ENCODE data around the gene CD109. TPM values are rescaled to one million over a fixed set of nuclear protein-coding genes. Genes with fewer than 3 reads are reported as not detected.

CD109 gene
- total RNA-seq: 10 to 100 TPM; 10.1 to 20.7 (median 11.2) TPM

DNA sequence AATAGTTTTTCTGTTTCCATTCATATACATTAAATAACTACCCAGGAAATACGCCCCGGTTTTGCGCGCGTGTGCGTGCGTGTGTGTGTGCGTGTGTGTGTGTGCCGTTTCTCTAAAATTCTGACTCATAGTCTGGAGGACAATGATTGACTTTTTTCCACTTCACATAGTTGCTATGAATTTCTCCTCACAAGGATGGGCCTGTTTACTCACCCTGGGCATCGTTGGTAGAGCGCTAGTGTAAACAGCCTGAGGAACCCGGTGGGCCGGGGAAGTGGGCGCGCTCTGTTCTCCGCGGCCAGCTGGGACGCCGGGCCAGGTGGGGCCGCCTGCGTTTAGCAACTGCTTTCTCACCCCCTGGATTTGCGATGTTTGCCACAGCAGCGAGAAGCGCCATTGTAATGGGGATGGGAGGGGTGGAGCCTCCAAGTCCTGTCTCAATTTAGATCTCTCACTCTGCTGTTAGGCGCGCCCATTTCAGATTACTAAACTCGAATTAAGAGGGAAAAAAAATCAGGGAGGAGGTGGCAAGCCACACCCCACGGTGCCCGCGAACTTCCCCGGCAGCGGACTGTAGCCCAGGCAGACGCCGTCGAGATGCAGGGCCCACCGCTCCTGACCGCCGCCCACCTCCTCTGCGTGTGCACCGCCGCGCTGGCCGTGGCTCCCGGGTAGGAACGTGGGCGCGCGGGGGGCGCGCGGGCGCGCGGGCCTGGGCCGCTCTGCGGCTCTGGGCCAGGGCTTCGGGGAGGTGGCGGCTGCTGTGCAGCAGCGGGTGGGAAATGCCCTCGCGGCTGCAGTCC is at the start of gene CD109:
CD109 (plus strand) TSS at position 585 of the 803 bp plus-strand sequence; CDS start at position 598, 13 bp downstream.
- peak within 1 kb of the TSS; percentile 88 for H3K4me3 Mint-ChIP-seq
- H3K36me3 Mint-ChIP-seq (ENCODE audit: insufficient read depth): peaks cover 7% of the 10 kb centered on the region
- peaks cover 23% of the 10 kb centered on the region for H3K27me3 Mint-ChIP-seq (ENCODE audit: low read depth)
- peaks cover 30% of the 10 kb centered on the region for H3K4me1 Mint-ChIP-seq (ENCODE audit: low read depth)
- ATAC-seq (peak; percentile 89 to 91), DNase-seq (peak; percentile 67)
- H3K9me3 Mint-ChIP-seq: no peaks in the 10 kb centered on the region

DNA sequence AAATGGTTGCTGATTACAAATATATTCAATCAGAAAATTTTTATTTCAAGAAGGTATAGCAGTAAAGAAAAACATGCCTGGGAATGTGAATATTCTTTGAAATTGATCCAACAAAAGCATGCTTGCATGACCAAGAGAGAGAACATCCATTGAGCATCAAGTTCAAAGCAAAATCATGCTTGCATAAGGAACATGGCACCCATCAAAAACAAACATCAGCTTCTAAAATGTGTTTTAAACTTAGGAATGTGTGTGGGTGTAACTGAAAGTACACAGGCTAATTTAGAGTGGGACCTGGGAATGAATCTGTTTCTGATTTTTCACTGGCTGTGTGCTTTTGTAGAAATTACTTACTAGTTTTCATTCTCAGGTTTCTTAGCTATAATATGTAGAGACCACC is 47.8 kb upstream of the CD109 start:
- no peak for DNase-seq
- H3K4me3 Mint-ChIP-seq: no peak overlapping the region
- H3K27me3 Mint-ChIP-seq (ENCODE audit: low read depth): no peaks in the 10 kb centered on the region
- H3K36me3 Mint-ChIP-seq (ENCODE audit: insufficient read depth): peaks cover 6% of the 10 kb centered on the region
- H3K4me1 Mint-ChIP-seq (ENCODE audit: low read depth): peaks cover 20% of the 10 kb centered on the region
- H3K9me3 Mint-ChIP-seq: no peaks in the 10 kb centered on the region
- no peak for ATAC-seq

DNA sequence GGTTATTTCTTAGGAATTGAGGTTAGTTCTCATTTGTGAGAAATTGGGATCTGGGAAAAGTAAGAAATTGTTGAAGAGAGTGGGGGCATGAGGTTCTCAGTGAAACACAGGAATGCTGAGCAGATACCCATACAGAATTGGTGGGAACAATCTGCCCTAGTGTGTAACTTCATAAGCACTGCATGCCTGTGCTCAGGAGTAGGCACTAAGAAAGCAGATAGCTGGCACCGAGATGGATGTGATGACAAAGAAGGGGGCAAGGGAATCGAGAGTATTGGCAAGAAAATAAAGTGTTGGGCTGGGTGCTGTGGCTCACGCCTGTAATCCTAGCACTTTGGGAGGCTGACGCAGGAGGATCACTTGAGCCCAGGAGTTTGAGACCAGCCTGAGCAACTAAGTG is 46.2 kb upstream of the CD109 start:
- no peaks in the 10 kb centered on the region for H3K9me3 Mint-ChIP-seq
- no peak overlapping the region for H3K4me3 Mint-ChIP-seq
- ATAC-seq: no peak
- H3K4me1 Mint-ChIP-seq (ENCODE audit: low read depth): peaks cover 27% of the 10 kb centered on the region
- no peak for DNase-seq
- H3K27me3 Mint-ChIP-seq (ENCODE audit: low read depth): no peaks in the 10 kb centered on the region
- peaks cover 6% of the 10 kb centered on the region for H3K36me3 Mint-ChIP-seq (ENCODE audit: insufficient read depth)

DNA sequence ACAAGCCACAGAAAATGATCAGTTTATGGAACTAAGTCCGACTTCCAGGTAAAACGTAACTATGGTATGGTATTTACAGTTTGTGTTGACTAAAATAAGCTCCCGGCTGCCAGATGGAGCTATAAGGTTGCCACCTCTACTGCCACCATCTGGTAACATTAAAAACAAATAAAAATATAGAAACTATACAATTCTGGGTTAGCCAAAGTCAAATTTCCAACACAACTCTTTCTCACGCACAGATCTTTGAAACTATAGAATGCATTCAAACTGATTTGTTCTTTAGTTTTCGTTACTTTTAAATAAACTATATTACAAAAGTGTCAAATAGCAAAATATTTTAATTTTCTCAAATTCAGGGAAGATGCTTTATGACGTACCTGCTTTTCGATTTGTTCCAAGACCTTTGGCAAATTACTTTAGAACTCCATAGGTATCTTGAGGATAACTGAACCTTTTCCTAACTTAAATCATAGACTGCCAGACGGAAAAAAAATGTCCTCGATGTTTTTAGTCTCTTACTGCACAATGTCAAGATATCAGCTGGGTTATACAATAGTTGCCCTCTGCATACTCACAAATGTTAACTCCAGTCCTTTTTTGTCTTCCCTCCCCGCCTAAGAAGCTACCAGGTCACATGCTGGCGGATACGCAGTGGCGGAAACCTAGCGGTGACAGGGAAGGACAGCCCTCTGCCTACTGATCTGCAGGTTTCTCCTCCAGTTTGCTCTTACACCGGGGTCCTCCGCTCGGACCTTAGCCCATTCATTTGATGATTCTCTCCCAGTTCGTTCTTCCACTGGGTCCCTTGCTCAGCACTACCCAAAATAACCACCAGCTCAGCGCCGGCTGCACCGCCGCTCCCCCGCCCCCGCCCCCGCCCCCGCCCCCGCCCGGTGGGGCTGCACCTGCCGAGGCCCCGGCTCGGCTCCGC is 43.1 kb upstream of the CD109 start:
- peaks cover 6% of the 10 kb centered on the region for H3K36me3 Mint-ChIP-seq (ENCODE audit: insufficient read depth)
- H3K4me3 Mint-ChIP-seq: peak overlapping the region; percentile 90
- H3K27me3 Mint-ChIP-seq (ENCODE audit: low read depth): no peaks in the 10 kb centered on the region

DNA sequence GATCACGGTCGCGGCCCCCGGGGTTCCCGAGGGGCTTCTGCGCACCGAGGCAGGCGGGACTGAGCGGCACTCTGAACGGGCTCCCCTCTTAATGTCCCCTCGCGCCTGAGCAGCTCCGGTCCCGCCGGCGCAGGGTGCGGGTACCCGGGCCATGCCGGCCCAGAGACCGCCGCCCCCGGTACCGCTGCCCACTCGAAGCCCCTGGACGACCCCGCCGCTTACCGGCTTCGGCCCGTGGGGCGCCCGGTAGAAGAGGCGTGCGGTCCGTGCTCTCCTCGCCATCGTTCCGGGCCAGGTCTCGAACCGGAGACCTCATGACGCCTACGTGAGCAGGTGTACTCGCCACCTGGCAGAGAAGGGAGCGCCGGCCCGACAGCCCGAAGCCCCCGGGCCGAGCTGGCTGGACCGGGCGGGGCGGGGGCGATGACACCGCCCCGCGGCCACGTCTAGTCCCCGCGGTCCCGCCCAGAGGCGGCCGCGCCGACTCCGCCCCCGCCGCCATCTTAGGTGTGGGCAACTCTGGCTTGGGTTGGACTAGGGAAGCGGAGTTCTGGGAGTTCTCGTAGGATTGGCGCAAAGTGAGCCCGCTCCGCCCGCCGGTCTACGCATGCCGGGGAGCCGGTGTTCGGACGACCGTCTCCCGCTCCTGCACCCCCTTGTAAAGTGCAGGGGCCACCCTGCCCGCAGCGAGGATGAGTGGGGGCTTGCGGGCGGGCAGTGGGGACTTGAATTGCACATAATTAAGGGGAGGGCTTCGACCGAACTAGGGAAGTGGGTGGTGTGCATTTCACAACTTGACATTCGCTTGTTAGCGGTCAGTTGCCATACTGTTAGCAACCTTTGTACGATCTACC is 42.2 kb upstream of the CD109 start, which contains the start of gene SLC17A5:
SLC17A5 (minus strand) TSS at position 422 of the 854 bp plus-strand sequence; CDS start at position 316, 106 bp downstream.
- Mint-ChIP-seq H3K27me3 (ENCODE audit: low read depth) (no peaks in the 10 kb centered on the region), H3K4me3 (peak within 1 kb of the TSS; percentile 98), H3K4me1 (ENCODE audit: low read depth) (peaks cover 35% of the 10 kb centered on the region), H3K36me3 (ENCODE audit: insufficient read depth) (peaks cover 6% of the 10 kb centered on the region), H3K9me3 (no peaks in the 10 kb centered on the region)
- ATAC-seq: peak; percentile 92 to 96
- DNase-seq: peak; percentile 84

More for the DNA sequence above, 43.1 kb upstream of the CD109 start:
- Mint-ChIP-seq H3K4me1 (ENCODE audit: low read depth) (peaks cover 33% of the 10 kb centered on the region), H3K9me3 (no peaks in the 10 kb centered on the region)
- DNase-seq (peak; percentile 38), ATAC-seq (peak; percentile 49 to 50)

DNA sequence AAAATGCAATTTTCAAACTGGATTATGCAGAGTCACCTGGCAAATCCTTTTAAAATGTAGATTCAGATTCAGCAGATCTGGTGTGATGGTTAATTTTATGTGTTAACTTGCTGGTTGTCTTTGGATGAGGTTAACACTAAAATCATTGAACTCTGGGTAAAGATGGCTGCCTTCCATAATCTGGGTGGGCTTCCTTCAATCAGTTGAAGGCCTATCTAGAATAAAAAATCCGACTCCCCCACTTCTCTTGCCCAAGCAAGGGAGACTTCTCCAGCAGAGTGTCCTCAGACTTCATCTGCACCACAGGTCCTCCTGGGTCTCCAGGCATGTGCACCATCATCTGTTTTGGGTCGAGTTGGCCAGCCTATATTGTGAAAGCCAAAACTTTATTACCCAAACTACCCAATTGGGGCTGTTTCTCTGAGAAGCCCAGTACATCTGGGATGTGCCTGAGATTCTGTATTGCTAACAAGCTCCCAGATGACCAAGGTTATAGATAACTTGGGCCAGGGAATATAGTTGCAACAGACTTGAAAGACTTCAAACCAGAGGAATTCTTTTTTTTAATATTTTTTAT is 40.6 kb upstream of the CD109 start:
- peak overlapping the region; percentile 60 for H3K4me3 Mint-ChIP-seq
- ATAC-seq: no peak
- H3K27me3 Mint-ChIP-seq (ENCODE audit: low read depth): no peaks in the 10 kb centered on the region
- H3K4me1 Mint-ChIP-seq (ENCODE audit: low read depth): peaks cover 35% of the 10 kb centered on the region
- no peaks in the 10 kb centered on the region for H3K9me3 Mint-ChIP-seq
- no peak for DNase-seq
- H3K36me3 Mint-ChIP-seq (ENCODE audit: insufficient read depth): peaks cover 2% of the 10 kb centered on the region

DNA sequence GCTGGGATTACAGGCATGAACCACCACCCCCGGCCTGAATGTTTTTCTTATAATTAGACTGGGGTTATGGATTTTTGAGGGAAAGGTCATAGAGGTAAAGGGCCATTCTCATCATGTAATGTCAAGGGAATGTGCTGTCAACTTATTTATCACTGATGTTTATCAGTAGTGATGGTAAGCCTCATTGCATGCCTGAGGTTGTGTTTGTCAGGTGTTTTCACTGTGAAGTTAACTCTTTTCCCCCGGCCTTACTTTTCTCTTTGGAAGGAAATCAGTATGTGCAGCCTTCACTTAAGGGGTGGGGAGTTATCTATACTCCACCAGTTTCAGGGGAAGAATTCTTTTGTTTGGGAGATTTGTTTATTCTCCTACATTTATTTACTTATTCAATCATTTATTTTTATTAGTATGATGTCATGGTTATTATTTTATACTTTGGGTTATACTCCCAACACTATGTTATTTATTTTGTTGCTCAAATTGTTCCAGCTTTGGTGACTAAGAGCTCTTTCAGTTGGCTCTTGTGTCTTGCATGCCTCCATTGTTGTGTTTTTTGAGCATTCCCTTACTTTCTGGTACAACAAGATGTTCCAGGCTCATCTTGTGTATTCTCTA is 39.4 kb upstream of the CD109 start:
- DNase-seq: no peak
- no peak for ATAC-seq
- Mint-ChIP-seq H3K36me3 (ENCODE audit: insufficient read depth) (no peaks in the 10 kb centered on the region), H3K4me1 (ENCODE audit: low read depth) (peaks cover 35% of the 10 kb centered on the region), H3K4me3 (no peak overlapping the region), H3K9me3 (no peaks in the 10 kb centered on the region), H3K27me3 (ENCODE audit: low read depth) (no peaks in the 10 kb centered on the region)

DNA sequence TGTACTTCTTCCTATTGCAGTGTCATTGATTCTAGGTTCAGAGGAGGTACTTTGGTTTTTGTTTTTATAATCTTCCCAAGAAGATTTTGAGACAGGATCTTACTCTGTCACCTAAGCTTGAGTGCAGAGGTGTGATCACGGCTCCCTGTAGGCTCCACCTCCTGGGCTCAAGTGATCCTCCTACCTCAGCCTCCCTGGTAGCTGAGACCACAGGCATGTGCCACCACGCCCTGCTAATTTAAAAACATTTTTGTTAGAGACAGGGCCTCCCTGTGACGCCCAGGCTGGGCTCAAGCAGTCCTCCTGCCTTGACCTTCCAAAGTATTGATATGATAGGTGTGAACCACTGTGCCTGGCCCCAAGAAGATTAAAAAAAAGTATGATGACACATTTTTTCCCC is 38.8 kb upstream of the CD109 start:
- no peaks in the 10 kb centered on the region for H3K27me3 Mint-ChIP-seq (ENCODE audit: low read depth)
- ATAC-seq (no peak), DNase-seq (no peak)
- H3K9me3 Mint-ChIP-seq: no peaks in the 10 kb centered on the region
- H3K36me3 Mint-ChIP-seq (ENCODE audit: insufficient read depth): no peaks in the 10 kb centered on the region
- peaks cover 33% of the 10 kb centered on the region for H3K4me1 Mint-ChIP-seq (ENCODE audit: low read depth)
- H3K4me3 Mint-ChIP-seq: no peak overlapping the region

DNA sequence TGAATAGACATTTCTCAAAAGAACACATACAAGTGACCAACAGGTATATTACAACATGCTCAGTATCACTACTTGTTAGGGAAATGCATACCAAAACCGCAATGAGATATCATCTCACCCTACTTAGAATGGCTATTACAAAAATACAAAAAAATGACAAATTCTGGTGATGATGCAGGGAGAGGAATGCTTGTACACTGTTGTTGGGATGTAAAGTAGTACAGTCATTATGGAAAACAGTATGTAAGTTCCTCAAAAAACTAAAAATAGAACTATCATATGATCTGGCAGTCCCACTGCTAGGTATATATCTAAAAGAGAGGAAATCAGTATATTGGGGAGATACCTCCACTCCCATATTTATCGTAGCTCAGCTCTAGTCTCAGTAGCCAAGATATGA is 31.3 kb upstream of the CD109 start:
- Mint-ChIP-seq H3K36me3 (ENCODE audit: insufficient read depth) (no peaks in the 10 kb centered on the region), H3K27me3 (ENCODE audit: low read depth) (peaks cover 7% of the 10 kb centered on the region), H3K4me3 (no peak overlapping the region), H3K9me3 (no peaks in the 10 kb centered on the region), H3K4me1 (ENCODE audit: low read depth) (peaks cover 2% of the 10 kb centered on the region)
- ATAC-seq: no peak
- no peak for DNase-seq

DNA sequence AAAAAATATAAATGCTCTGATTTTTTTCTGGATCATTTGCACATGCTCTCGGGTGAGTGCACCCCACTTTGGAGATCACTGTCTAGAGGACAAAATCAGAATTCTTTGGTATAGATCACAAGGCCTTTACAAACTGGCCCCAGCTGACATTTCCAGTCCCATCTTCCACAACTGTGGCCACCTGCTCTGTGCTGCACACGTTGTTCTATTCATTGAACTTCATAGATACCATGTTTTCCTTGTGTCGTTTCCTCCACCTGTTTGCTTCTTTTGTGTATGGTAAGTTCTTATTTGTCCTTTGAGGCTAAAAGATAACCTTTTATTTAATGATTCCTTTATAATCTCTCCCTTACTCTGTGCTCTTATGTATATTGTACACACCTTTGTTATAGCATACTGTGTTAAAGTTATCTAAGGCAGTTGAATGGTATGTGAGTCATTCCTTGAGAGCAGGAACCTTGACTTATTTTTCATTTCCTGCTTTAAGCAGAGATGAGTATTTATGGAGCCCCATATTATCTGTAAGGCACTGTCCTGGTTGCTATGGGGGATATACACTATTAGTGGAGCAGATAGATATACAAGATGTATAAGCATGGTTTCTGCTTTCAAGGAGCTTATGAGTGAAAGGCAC is 30.2 kb upstream of the CD109 start:
- peaks cover 17% of the 10 kb centered on the region for H3K27me3 Mint-ChIP-seq (ENCODE audit: low read depth)
- H3K9me3 Mint-ChIP-seq: no peaks in the 10 kb centered on the region
- DNase-seq (no peak), ATAC-seq (peak; percentile 28 to 51)
- peaks cover 2% of the 10 kb centered on the region for H3K4me1 Mint-ChIP-seq (ENCODE audit: low read depth)
- no peak overlapping the region for H3K4me3 Mint-ChIP-seq
- no peaks in the 10 kb centered on the region for H3K36me3 Mint-ChIP-seq (ENCODE audit: insufficient read depth)

DNA sequence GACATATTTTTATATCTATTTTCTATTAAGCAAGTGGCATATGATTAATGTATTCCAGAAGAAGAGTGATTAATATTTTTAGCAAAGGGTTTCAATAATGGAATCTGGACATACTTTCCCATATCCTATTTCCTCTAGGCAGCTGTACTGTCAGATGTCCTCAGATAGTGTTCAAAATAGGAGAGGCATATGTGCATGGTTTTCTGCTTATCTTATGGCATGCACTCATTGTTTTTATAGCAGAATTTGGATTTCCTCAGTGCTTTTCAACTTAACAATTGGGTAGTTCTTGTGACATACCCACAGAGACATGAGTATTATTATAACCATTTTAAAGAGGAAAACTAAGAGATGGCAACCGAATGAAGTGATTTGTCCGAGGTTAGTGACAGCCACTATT is 29.6 kb upstream of the CD109 start:
- Mint-ChIP-seq H3K36me3 (ENCODE audit: insufficient read depth) (no peaks in the 10 kb centered on the region), H3K4me1 (ENCODE audit: low read depth) (peaks cover 2% of the 10 kb centered on the region), H3K9me3 (no peaks in the 10 kb centered on the region), H3K4me3 (no peak overlapping the region), H3K27me3 (ENCODE audit: low read depth) (peaks cover 21% of the 10 kb centered on the region)
- DNase-seq (no peak), ATAC-seq (no peak)

DNA sequence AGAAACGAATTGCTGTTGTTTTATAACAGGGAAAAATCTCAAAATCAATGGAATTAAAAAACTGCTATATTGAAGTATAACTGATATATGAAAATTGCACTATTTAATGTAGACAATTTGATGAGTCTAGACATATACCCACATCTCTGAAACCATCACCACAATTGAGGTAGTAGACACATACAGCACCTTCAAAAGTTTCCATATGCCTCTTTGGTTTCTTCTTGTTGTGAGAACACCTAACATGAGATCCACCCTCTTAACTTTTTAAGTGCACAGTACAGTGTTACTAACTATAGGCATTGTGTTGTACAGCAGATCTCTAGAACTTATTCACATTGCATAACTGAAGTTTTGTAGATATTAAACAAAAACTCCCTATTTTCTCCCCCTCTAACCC is 28.2 kb upstream of the CD109 start:
- Mint-ChIP-seq H3K27me3 (ENCODE audit: low read depth) (peaks cover 26% of the 10 kb centered on the region), H3K4me1 (ENCODE audit: low read depth) (peaks cover 2% of the 10 kb centered on the region), H3K36me3 (ENCODE audit: insufficient read depth) (no peaks in the 10 kb centered on the region), H3K9me3 (no peaks in the 10 kb centered on the region), H3K4me3 (no peak overlapping the region)
- DNase-seq (no peak), ATAC-seq (peak; percentile 14 to 18)

DNA sequence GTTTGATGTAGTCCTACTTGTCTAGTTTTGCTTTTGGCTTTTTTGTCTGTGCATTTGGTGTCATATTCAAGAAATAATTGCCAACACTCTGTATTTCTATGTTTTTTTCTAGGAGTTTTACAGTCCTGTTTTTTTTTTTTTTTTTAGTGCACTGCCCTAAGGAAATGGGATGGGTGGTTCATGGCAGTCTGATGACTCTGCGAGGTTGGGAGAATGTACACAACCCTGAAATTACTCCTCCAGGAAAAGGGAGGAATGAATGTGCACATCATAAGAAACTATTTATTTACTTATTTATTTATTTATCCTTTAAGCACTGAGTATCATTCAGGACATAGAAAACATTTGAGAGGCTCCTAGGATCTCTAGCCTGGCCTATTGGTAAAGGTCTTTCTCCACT is 27.0 kb upstream of the CD109 start:
- Mint-ChIP-seq H3K36me3 (ENCODE audit: insufficient read depth) (no peaks in the 10 kb centered on the region), H3K27me3 (ENCODE audit: low read depth) (peaks cover 26% of the 10 kb centered on the region), H3K4me1 (ENCODE audit: low read depth) (peaks cover 2% of the 10 kb centered on the region), H3K9me3 (no peaks in the 10 kb centered on the region), H3K4me3 (no peak overlapping the region)
- DNase-seq (no peak), ATAC-seq (no peak)
